Activated gamma-delta T cell (primary cell): ENCODE measurements around the gene UXS1.
A peak's percentile ranks its signal among the peaks of the same experiment; 100 is the strongest.

Experiments used
- DNase-seq: peaks from one replicate; lab custom pipeline; 2025; lab: John Stamatoyannopoulos, UW

The UXS1 gene

GRCh38 chr2:106113361-106113966, 80.6 kb downstream of the UXS1 start:
- no peak for DNase-seq

DNA sequence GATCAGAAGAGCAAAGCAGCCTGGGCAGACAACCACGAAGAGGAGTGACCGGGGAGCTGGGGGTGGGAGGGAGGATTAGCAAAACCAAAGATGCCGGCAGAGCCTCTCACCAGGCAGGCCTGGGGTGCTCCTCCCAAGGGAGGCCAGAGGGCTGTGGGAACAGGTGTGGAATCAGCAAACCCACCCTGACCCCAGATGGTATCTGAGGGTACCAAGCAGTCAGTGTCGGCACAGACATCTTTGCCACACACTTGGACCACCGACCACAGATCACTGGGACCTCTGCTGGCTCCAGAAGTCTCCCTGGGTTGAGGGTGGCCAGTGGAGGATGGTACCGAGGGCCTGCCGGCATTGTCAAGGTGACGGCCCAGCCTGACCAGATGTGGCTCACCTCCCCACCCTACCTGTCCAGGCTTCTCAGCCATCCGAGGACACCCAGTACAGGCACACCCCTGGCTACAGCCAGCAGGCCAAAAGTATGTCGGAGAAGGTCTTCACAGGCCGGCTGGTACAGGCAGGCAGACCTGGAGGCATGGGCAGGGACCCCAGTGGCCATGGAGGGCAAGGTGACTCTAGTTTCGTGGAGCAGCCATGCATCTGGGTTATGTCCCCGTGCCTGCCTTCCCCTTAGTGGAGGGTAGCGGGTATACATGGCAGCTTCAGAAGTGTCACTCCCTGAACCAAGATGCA, 82.1 kb downstream of the UXS1 start:
- DNase-seq: no peak

GRCh38 chr2:106109675-106110424, 84.3 kb downstream of the UXS1 start:
- no peak for DNase-seq

DNA sequence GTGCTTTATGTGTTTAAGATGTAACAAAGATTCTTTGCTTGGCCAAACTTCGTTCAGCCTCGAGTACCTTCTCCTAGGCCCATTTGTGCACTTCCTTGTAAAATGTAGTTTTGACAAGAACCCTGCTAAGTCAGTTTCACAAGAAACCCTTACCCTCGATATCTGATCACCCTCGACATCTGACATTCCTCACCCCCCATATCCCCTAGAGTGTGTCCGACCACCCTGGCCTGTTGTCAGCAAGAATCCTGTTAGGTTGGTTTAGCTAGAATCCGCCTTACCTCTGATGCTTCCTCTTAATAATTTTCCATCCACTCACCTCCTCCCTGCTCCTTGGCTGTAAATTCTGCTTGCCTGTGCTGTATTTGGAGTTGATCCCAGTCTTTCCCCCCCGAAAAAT, 85.3 kb downstream of the UXS1 start:
- no peak for DNase-seq

GRCh38 chr2:106108351-106108750, 85.8 kb downstream of the UXS1 start:
- DNase-seq: no peak

- DNase-seq: no peak
Measured at GRCh38 chr2:106107509-106108131, 86.5 kb downstream of the UXS1 start.

GRCh38 chr2:106106622-106107508, 87.2 kb downstream of the UXS1 start:
- DNase-seq: no peak

GRCh38 chr2:106105151-106105922, 88.8 kb downstream of the UXS1 start:
- no peak for DNase-seq

GRCh38 chr2:106104332-106105062, 89.6 kb downstream of the UXS1 start:
- no peak for DNase-seq

DNA sequence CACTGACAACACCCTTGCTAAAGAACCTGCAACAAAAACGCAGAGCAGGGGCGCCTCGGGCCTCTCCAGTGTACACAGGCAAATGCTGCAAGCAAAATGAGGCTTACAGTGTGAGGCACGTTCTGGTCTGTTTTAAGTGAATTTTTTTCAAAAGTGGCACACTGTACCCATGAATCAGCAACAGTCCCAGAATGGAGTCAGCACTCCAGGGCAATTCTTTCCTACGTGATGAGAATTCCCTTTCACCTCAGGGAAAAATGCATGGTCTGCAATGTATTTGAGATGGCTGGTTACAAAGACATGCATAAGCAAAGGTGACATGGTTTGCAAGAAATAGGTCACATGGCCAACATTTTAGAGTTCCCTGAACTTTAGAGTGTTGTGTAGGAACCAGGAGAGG, 94.4 kb downstream of the UXS1 start:
- no peak for DNase-seq

- DNase-seq: no peak
Measured at GRCh38 chr2:106098664-106099063, 95.4 kb downstream of the UXS1 start.

- no peak for DNase-seq
Measured at GRCh38 chr2:106098081-106098480, 96.0 kb downstream of the UXS1 start.

- DNase-seq: no peak
Measured at GRCh38 chr2:106097038-106098000, 96.8 kb downstream of the UXS1 start.

GRCh38 chr2:106096299-106097037, 97.6 kb downstream of the UXS1 start:
- DNase-seq: no peak

DNA sequence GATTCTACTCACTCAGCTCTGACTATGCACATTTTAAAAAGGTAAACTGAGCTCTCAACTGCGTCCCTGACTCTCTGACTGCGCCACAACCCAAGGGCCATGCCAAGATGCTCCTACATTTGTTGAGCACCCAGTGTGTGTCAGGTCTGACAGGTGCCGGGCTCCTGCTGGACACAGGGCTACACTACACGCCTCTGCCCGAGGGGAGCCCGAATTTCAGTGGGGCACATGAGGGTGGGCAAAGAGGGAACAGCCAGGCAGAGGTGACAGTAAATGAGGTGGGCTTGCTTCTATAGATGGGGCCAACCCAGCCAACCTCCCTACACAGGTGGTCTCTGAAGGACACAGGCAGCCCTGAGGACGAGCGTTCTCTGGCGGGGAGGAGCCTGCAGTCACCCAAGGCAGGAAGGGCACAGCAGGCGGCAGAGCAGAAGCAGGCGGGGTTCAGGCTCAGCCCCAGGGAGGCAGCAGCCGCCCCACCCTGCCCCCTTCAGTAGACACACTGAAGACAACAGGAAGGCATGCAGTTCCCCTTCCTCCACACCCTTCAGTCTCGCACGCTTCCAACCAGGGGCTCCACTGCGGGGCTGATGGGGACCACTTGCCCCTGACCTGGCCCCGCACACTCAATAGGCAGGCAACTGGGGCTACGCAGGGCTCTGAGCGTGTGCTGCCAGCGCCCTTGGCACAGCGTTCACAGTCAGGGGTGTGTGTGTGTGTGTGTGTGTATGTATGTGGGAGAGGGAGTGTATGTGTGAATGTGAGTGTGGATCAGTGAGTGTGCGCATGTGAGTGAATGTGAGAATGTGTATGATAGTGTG, 98.4 kb downstream of the UXS1 start:
- peak; percentile 54 for DNase-seq

DNA sequence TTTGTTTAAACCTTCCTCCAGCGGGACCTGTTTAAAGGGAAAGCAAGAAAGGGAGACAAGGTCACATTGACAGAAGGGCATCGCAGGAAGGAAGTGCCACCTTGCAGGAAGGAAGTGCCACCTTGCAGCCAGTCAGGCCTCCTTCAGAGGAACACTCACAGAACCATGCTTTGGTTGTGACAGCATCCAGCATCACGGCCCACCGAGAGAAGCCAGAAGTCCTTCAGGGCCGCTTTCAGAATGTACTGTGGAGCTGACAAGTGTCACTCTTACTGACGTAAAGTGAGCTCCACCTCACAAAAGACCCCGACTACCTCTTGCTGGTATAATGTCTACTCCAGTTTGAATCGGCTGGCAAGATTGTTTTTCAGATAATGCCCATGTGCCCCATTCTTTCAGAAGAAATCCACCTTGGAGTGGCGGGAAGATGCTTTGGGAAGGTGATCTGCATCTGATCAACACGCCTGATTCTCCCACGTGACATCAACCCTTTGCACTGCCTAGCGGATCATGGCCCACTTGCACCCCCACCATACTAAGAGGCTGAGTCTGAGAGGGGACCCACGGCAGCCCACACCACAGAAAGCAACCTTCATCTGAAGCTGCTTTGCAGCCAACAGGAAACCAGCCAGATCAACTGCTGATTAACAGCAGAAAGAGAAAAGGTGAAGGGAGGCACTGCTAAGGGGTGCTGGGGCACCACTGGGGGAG, 99.8 kb downstream of the UXS1 start:
- no peak for DNase-seq
